WERI-Rb-1 (cell line): Measurements from ENCODE around the gene SAT2.

Source experiments
- DNase-seq: peaks from one replicate; pipeline ENCODE4 v3.0.0-alpha.2; 2020
- H3K27ac ChIP-seq: fragments of 250-450 bp; sonication (Bioruptor Pico); 2 replicates; pipeline ENCODE4 v1.5.1; 2020; ENCODE audit warnings: mild to moderate bottlenecking, moderate library complexity
- H3K27me3 ChIP-seq: fragments of 250-450 bp; sonication (Bioruptor Pico); 2 replicates; pipeline ENCODE4 v1.5.1; 2021; ENCODE audit warnings: mild to moderate bottlenecking, low read depth, moderate library complexity; ENCODE audit not compliant: insufficient read depth, severe bottlenecking
- H3K36me3 ChIP-seq: fragments of 250-450 bp; sonication (Bioruptor Pico); 2 replicates; pipeline ENCODE4 v1.5.1; 2020; ENCODE audit warnings: mild to moderate bottlenecking, moderate library complexity
- H3K4me3 ChIP-seq: 2 replicates; pipeline ENCODE4 v1.5.1; 2011; ENCODE audit warnings: low read depth, mild to moderate bottlenecking, control low read depth, low read length
- H3K9me3 ChIP-seq: fragments of 250-450 bp; sonication (Bioruptor Pico); 2 replicates; pipeline ENCODE4 v1.5.1; 2021; ENCODE audit warnings: mild to moderate bottlenecking, moderate library complexity; ENCODE audit not compliant: severe bottlenecking
- CTCF ChIP-seq: IDR thresholded peaks from 2 replicates; pipeline ENCODE4 v1.5.1; 2011; ENCODE audit warnings: low read depth, mild to moderate bottlenecking, control low read depth, inconsistent platforms, low read length

SAT2 gene

GRCh38 chr17:7593296-7593695 lies 34.3 kb downstream of the SAT2 start:
- Histone ChIP-seq H3K36me3 (peaks cover 71% of the 10 kb centered on the region), H3K27me3 (no peaks in the 10 kb centered on the region), H3K27ac (no peak overlapping the region), H3K9me3 (no peaks in the 10 kb centered on the region), H3K4me3 (no peak overlapping the region)
- no peak for TF ChIP-seq CTCF
- DNase-seq = no peak

GRCh38 chr17:7592422-7593021 lies 35.1 kb downstream of the SAT2 start:
- Histone ChIP-seq H3K4me3 (no peak overlapping the region), H3K9me3 (no peaks in the 10 kb centered on the region), H3K27me3 (no peaks in the 10 kb centered on the region), H3K27ac (no peak overlapping the region; the same call in 1 of the 2 replicates), H3K36me3 (peaks cover 74% of the 10 kb centered on the region)
- no peak for DNase-seq
- TF ChIP-seq CTCF = no peak

- DNase-seq = no peak
- peak overlapping the region; percentile 78 for H3K27ac ChIP-seq
- no peak overlapping the region for H3K4me3 ChIP-seq
- peaks cover 74% of the 10 kb centered on the region for H3K36me3 ChIP-seq
- no peak for TF ChIP-seq CTCF
- H3K9me3 ChIP-seq = no peaks in the 10 kb centered on the region
- H3K27me3 ChIP-seq = no peaks in the 10 kb centered on the region
Observed at GRCh38 chr17:7591596-7591995, 36.0 kb downstream of the SAT2 start.

GRCh38 chr17:7590743-7591142 lies 36.9 kb downstream of the SAT2 start:
- no peaks in the 10 kb centered on the region for H3K27me3 ChIP-seq
- H3K36me3 ChIP-seq = peaks cover 68% of the 10 kb centered on the region
- no peaks in the 10 kb centered on the region for H3K9me3 ChIP-seq
- peak overlapping the region; percentile 78 for H3K27ac ChIP-seq
- H3K4me3 ChIP-seq = no peak overlapping the region
- DNase-seq = peak; percentile 94
- no peak for TF ChIP-seq CTCF

- H3K27ac ChIP-seq = peak within 1 kb of the TSS; percentile 78
- DNase-seq = peak; percentile 57
- TF ChIP-seq CTCF = no peak
- no peaks in the 10 kb centered on the region for H3K9me3 ChIP-seq
- H3K4me3 ChIP-seq = peak within 1 kb of the TSS; percentile 34
- peaks cover 61% of the 10 kb centered on the region for H3K36me3 ChIP-seq
- H3K27me3 ChIP-seq = no peaks in the 10 kb centered on the region
Observed at GRCh38 chr17:7589891-7590691, 37.5 kb downstream of the SAT2 start, which contains the start of gene SOX15. SOX15 (minus strand) TSS chr17:7590094; CDS start chr17:7589676, 418 bp downstream.
